Fibroblast of the conjunctiva (primary cell): Measurements from ENCODE around the gene ATL2.
A peak's percentile ranks its signal among the peaks of the same experiment; 100 is the strongest.
"Not testable (repeated sequence)": the region's sequence is repeated elsewhere in the genome, so short reads cannot be mapped to it uniquely, and the experiment has no call there.

Experiments used
- DNase-seq: peaks from one replicate; pipeline ENCODE4 v3.0.0-alpha.2; 2010; ENCODE audit warnings: low read depth

The ATL2 gene

DNA sequence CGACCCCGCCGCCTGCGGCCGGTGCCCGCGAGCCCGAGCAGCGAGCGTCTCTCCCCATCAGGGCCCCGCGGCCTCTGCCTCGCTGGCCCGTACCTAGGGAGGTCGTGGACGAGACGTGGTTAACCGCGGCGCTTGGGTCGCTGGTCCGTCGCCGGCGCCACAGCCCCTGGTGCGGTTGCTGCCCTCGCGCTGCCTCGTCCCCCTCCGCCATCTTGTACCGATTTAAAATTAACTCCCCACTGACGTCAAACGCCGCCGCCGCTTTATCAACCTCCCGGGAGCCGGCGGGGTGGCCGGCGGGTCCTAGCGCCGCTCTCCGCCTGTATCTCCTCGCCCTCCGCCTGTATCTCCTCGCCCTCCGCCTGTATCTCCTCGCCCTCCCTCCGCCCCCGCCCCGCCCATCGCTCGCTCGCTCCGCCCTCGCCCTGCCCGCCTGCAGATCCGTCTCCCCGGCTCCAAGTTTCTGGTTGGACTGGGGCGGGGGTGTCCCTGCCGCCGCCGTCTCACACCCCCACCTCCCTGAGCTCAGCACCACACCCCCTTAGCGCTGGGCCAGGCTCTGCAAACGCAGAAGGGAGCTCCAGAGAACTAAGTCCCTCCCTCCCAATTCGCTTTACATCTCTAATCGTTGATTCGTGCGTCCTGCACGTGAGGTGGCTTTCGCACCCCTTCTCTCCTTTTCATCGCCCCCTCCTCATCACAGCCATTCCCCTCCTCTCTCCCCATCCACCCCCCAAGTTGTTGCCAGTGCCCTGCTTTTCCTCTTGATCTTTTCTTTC lies at the start of gene ATL2:
ATL2 (minus strand) TSS at position 224 of the 779 bp plus-strand sequence; CDS start at position 211, 13 bp downstream.
- peak; percentile 92 for DNase-seq

DNA sequence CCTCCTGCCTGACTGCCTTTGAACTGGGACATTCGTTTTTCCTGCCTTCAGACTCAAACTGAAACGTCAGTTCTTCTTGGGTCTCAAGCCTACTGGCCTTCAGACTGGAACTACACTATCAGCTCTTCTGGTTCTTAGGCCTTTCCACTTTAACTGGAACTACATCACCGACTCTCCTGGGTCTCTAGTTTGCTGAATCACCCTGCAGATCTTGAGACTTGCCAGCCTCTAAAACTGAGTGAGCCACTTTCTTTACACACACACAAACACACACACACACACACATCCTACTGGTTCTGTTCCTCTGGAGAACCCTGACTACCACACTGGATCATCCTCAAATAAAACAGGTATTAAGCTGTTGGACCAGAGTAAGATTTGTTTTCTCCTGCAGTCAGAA lies 46.7 kb upstream of the ATL2 start:
- no peak for DNase-seq

DNA sequence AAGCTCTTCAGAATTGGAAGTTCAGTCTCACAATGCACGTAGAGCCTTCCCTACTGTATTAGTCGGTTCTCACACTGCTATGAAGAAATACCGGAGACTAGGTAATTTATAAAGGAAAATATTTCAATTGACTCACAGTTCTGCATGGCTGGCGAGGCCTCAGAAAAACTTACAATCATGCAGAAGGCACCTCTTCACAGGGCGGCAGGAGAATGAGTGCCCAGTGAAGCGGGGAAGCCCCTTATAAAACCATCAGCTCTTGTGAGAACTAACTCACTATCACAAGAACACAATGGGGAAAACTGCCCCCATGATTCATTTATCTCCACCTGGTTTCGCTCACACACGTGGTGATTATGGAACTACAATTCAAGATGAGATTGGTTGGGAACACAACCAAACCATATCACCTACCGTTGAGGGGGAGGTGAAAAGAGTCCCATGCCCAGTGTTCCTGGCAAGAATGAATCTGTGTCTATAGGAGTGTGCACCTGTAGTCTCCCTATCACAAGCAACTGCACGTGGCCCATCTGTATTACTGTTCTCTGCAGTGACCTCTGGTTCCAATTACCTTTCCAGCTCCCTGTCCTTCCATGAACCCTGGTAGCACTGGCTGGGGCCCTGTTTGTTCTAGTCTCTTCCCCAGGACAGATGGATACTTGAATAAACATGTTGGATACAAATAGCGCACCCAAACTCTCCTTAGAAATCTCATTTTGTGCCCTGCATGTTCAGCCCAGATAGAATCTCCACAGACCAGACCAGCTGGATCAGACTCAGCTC lies 44.4 kb upstream of the ATL2 start:
- no peak for DNase-seq

DNA sequence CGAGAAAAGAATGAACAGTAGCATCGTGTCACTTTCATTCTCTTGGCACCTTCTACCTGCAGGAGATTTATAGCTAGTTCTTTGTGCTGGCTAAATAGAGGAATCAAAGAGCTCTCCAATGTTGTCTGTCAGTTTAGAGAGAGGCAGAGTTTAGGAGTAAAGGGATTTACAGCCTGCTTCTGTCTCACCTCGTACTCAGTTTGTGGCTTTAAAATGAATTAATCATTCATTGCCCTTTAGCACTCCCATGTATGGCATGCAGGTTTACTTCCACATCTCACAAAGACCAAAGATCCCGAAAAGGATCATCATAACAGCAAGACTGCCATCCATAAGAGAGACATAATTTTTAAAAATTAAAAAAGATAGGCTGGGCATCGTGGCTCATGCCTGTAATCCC lies 42.4 kb upstream of the ATL2 start:
- no peak for DNase-seq

DNA sequence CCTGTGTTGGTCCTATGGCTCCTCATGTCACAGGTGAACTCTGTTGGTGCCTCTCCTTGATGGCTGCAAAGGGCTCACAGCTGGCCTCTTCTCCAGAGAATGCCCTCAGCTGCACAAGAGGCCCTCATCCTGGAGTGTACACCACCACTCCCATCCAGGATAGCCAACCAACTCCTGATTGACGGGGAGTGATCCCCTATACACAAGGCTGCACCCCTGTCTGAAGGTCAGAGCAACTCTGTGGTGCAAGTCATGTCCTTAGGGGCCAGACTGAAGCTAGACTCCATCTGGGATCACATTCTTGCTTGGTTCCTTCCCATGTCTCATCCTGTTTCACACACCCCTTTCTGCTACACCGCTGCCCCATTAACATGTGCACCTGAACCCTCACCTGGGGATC lies 41.7 kb upstream of the ATL2 start:
- no peak for DNase-seq

DNA sequence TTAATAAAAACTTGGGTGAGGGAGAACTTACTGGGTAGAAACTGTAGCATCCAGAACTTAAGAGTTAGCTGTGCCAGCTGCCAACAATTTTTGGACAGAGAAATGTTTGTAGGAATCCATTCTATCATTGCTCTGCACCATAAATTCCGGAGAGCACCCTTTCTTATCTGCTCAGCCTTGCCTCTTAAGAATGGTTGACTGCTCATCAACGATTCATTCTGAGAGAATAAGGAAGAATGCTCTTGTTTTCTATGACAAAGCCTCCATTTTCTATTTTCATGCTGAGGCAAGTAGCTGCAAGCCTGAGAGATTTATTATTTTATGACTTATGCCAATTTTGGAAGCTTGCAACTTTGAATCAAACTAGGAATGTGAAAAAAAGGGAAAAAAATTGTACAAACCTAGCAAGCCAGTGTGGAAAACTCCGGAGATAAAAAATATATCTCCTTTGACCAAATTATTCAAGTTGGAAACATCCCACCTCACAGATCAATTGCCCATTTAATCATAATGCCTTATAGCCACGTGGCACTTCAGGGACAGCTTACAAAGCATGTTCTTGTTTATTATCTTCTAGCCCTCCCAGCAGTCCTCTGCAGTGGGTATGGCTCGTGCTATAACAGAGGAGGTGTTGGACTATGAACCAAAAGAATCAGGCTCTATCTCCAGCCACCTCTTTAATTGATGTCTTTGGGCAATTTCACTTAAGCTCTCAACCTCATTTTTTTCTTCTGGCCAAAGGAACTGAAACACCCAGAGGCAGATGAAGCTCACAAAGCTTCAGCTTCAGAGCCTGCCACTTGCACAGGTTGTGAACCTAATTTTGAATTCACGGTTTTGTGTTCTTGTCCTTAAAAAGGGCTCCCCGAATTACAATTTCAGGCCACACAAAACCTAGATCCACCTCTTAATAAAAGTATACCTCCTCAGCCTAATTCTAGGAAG lies 40.9 kb upstream of the ATL2 start:
- DNase-seq = no peak

DNA sequence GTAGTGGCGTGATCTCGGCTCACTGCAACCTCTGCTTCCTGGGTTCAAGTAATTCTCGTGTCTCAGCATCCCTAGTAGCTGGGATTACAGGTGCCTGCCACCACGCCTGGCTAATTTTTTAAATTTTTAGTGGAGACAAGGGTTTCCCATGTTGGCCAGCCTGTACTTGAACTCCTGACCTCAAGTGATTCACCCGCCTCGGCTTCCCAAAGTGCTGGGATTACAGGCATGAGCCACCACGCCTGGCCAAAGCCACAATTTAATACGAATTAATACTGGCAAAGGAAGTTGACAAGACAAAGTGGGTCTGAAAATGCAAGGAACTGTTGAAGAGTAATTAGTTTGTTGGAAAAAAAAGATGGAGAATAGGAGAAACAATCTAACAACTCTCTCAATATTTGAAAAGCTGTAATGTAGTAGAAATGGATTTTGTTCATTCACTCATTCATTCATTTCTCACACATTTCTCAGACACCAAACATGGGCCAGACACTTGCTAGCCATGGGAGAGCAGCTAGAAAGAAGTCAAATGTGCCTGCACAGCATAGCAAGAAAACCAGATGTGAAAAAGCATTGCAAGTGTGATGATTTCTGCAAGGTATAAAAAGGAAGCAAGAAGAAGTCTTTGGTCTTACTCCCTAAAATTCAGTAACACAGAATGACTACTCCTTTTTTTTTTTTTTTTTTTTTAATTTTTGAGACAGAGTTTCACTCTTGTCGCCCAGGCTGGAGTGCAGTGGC lies 39.4 kb upstream of the ATL2 start:
- no peak for DNase-seq

DNA sequence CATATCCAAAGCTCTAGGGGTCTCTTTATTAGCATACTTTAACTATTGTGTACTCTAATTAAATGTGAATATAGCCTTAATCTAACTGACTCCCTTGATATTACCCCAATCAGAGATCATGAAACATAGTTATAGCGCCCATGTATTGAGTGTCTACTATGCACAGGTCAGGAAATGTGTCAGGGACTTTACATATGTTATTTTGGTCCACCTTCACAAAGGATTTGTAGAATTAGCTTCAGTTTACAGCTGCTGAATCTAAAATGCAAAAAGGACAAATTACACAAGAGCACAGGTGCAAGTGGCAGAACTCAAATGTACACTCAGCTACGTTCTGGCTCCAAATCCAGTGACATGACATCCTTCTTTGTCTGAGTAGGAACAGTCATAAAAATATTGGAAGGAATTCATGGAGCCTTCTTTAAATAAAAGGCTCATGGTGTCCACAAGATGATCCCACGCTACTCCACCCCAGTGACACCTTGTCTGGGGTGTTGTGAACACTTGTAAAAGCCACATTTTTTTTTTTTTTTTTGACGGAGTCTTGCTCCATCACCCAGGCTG lies 38.7 kb upstream of the ATL2 start:
- no peak for DNase-seq

DNA sequence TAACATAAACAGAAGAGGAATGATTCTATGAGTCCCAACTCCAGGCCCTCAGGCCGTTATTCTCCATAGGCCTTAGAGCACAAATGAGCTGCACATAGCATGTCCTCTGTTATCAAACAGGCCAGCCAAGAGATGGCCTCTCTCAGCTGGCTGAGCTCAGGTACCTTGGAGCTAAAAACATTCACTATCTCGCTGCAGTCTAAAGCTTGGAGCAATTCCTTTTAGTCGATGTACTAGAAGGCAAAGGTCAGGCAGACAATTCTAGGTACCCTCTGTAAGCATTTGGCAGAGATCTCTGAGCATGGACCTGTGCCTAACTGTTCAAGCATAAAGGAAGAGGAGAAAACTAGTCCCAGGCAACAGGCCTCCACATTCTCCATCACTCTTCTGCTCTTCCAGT lies 38.0 kb upstream of the ATL2 start:
- DNase-seq = no peak

DNA sequence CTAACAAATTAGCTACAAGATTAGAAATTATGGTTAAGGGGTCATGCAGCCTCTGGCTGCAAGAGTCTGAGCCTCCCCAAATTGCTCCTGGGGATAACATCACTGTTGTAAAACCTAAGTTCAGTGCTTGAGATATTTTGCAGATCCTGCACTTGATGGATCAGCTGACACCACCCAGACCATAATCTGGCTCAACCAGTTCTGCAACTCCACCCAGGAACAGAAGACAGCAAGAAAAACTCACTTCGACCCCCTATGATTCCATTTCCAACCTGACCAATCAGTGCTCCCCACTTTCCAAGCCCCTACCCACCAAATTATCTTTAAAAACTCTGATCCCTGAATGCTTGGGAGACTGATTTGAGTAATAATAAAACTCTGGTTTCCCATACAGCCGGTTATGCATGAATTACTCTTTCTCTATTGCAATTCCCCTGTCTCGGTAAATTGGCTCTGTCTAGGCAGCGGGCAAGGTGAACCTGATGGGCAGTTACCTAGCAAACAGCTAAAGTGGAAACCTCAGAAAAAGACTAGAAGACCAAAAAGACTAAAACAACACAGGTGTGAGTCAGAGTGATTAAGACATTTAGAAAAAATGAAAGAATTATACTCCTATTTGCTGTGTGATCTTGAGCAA lies 35.3 kb upstream of the ATL2 start:
- DNase-seq = not testable (repeated sequence)

DNA sequence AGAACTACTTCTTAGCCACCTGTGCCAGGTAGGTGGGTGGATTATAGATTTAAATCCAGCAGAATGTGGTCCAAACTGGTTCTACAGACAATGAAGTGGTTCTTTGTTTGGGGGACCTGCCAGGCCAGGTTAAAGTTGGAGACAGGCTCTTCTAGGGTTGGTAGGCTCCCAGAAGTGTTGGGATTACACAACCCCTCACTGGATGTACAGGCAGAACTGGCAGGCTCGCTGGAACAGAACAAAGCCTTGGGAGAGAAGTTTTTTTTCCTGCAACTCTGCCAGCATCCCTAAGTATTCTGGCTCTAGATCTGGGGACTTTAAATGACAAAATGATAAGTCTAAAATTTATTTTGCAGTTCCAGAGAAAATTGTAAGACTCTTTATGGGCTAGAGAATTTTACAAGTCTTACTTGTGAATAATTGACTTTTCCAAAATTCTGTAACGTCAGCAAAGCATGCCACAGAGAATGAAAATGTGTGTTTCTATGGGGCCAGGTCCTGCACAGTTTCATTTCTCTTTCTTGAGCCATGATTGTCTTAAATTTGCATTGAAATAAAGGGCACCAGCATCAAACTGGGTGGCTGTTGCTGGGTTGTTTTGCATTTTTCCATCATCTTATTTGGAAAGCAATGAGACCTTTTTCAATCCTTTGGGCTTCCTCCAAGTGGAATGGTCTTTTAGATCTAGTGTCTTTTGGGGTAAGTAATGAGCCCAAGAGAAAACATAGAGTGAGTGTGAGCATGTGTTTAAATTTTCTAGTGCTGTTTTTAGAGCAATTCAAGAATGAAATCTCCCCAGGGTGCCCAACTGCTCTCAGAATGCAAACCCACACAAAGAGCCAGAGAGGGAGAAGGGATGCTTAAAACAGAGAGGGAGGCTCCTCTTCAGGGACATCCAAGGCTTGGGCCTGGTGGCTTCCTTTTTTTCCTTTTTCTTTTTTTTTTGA lies 32.4 kb upstream of the ATL2 start:
- no peak for DNase-seq

DNA sequence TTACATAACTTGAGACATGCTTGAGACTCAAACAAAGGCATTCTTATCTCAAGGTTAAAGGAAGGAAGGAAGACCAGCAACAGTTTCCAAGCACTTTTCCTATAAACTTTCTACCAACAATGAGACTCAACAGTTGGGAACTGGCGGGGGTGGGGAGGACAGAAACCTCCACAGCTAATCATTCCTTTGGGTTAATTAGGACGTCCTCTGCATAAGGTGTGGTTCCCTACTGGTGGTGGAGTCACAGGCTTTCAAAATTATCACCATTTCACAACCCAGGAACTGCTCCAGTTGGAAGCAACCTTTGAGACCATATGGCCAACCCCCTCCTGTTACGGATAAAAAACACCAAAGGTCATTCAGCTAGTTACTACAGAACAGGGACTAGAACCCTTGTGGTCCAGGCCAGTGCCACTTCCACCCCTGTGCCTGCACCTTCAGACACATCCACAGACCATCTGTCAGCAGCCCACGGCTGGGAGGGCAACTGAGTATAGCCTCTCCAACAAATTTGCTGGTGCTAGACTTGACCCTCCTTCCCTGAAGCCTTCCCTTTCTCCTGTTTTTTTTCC lies 30.1 kb upstream of the ATL2 start:
- no peak for DNase-seq

DNA sequence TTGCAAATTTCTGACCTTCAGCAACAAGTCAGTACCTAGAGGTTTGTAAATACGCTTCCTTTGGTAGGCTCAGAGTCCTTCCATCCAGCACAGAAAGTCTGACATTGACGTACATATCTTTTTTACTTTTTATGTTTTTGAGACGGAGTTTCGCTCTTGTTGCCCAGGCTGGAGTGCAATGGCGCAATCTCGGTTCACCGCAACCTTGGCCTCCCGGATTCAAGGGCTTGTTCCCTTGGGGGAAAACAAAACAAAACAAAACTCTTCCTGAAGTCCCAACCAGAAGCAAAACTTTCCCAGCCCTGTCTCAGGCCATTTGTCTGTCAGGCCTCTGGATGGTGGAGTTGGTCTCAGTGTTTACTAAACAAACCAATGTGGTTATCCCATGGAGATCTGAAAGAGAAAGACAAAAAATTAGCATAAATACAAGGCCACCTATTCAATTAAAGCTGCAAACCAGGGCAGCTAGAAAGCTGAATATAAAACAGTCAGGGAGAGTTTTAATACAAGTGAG lies 29.6 kb upstream of the ATL2 start:
- DNase-seq = no peak

DNA sequence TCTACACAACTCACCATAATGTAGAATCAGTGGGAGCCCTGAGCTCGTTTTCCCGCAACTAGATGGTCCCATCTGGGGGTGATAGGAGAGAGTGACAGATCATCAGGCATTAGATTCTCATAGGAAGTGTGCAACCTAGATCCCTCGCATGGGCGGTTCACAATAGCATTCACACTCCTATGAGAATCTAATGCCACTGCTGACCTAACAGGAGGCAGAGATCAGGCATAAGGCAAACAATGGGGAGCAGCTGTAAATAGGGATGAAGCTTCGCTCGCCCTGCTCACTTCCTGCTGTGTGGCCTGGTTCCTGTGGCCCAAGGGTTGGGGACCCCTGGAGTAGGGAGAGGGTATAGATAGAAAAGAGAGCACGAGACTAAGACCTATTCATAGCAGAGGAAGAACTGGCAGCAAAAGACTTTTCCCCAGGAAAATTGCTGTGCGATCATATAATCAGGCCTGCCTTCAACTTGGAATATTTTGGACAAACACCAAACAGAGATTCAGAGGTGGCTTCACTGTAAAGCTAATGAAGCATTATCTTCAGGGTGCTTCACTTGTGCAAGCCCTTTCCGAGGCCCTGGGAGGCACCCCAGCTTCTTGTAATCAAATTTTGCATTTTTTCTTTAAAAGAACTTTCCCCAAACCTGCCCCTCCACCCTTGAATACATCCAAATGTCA lies 29.0 kb upstream of the ATL2 start:
- DNase-seq = no peak

DNA sequence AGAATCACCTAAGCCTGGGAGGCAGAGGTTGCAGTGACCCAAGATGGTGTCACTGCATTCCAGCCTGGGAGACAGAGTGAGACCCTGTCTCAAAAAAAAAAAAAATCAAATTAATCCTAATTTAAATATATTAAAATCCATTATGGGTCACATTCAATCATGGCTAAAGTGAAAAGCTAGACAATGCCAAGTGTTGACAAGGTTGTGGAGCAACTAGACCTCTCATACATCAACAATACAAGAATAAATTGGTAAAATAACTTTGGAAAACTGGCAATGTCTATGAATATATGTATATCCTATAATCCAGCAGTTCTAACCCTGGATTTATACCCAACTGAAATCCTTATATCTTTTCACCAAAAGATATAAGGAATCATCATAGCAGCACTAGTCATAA lies 23.4 kb upstream of the ATL2 start:
- DNase-seq = no peak

DNA sequence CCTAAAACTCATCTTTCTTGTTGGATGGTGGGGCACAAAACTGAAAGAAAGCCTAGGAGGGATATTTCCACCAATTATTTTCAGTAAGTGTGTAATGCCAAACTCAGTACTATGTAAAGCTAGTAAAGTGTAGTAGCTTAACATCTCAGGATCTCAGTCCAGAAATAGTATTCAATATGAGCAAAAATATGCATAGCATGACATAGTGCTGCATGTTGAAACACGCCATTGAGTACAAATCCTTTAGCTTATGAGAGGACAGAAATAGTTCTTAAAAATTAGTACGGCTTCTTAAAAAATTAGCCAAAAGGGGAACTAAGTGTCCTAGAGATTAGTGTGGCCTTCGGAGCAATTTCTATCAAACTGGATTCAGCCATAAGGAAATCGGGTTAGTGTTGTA lies 21.7 kb upstream of the ATL2 start:
- no peak for DNase-seq

DNA sequence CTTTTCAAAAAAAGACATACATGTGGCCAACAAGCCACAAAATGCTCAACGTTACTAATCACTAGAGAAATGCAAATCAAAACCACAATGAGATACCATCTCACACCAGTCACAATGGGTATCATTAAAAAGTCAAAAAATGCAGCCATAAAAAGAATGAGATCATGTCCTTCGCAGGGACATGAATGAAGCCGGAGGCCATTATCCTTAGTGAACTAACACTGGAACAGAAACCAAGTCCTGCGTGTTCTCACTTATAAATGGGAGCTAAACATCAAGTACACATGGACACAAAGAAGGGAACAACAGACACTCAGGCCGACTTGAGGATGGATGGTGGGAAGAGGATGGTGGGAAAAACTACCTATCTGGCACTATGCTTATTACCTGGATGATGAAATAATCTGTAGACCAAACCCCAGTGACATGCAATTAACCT lies 17.8 kb upstream of the ATL2 start:
- no peak for DNase-seq

DNA sequence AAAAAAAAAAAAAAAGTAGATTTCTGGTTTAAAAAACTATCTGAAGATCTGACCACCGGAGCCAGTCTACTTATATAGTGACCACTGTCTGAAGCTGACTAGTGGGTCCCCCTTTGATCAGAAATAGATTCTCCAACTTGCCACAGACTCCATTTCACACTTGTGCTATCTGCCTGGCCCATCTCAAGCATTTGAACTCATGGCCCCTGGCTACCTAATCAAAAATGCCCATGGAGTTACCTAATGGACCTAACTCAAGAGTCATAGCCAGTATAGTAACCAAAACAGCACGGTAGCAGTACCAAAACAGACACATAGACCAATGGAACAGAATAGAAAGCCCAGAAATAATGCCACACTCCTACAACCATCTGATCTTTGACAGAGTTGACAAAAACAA lies 17.0 kb upstream of the ATL2 start:
- no peak for DNase-seq
